IPS DF 4.7 (cell line): ENCODE data around the gene USP24.

ENCODE experiments used
- DNase-seq: peaks from one replicate; pipeline ENCODE4 v3.0.0-alpha.2; 2013; ENCODE audit warnings: low spot score; ENCODE audit errors: extremely low read depth

USP24 gene

DNA sequence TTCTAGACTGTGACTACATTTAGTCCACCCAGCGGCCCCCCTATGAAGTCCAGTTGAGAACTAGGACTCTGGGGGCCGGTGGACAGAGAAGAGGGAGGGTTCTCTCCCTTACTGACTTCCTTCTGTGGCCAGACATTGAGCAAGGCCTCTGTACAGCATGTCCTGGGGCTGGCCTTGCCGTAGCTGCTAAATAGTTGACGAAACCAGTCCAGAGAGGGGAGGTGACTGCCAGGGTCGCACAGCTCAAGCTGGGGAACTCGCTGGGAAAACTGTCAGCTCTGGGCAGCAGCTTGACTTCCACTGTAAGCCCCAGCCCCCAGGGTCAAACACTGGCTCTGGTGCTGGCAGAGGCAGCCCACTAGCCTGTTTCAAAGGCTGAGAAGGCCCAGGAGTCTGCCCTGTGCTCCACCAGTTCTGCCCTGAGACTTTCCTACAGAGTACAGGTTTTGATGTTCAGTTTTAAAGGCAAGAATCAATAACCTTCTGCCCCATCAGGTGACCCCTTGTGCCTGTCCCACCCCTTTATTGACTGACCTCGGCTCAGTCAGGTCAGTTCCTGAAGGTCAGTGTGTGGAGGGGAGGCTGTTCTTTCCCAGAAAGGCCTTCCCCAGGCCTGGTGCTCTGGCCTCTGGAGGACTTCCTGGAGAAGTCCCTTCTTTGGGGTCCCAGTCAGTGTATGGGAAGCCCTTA is 161.8 kb downstream of the USP24 start:
- no peak for DNase-seq

DNA sequence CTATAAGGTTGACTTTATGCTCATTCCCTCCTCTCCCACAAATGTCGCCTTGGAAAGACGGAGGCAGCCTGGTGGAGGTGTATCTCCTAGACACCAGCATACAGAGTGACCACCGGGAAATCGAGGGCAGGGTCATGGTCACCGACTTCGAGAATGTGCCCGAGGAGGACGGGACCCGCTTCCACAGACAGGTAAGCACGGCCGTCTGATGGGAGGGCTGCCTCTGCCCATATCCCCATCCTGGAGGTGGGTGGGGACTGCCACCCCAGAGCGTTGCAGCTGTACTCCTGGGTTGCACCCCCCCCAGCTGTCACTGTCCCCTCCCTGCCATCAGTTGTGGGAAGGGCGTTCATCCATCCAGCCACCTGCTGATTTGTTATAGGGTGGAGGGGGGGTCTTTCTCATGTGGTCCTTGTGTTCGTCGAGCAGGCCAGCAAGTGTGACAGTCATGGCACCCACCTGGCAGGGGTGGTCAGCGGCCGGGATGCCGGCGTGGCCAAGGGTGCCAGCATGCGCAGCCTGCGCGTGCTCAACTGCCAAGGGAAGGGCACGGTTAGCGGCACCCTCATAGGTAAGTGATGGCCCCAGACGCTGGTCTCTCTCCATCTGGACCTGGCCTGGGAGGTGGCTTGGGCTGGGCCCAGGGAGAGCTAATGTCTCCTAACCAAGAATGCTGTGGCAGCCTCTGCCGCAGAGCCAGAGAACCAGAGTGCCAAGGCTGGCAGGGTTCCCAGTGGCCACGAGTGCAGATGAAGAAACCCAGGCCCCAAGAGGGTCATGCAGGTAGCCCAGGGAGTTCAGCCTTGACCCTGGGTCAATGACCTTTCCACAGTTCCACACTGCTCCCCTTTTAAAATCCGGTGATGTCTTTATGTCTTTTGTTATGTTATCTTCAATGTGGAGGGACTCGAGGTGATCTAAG is 162.7 kb downstream of the USP24 start:
- DNase-seq = no peak

DNA sequence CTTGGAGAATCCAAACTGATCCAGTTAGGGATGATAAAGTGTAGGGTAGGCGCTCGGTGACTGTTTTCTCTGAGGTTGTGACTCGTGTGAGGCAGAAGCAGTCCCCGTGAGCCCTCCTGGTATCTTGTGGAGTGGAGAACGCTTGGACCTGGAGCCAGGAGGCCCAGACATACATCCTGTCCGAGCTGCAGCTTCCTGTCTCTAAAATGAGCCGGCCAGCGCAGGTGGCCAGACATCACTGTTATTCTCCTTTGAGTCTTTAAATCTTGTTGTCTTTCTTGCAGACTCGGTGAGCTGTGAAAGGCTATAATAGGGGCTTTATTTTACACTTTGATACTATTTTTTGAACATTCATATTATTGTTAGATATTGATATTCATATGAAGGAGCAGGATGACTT is 163.5 kb downstream of the USP24 start:
- no peak for DNase-seq

DNA sequence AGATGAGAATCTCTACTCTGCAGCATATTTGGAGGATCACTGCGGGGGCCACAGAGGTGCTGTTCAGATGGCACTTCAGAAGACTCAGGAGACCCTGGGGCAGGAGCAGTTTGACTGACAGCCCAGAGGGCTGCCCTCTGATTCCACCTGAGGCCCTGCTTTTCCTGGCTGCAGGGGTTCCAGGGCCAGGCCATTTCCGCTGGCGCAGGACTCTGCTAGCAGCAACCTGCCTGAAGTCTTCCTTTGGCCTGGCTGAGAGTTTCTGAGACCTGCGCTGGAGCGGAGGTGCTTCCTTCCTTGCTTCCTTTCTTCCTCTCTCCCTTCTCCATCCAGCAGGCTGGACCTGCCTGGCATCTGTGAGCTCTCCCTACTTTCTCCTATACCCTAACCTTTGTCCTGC is 164.0 kb downstream of the USP24 start:
- no peak for DNase-seq

DNA sequence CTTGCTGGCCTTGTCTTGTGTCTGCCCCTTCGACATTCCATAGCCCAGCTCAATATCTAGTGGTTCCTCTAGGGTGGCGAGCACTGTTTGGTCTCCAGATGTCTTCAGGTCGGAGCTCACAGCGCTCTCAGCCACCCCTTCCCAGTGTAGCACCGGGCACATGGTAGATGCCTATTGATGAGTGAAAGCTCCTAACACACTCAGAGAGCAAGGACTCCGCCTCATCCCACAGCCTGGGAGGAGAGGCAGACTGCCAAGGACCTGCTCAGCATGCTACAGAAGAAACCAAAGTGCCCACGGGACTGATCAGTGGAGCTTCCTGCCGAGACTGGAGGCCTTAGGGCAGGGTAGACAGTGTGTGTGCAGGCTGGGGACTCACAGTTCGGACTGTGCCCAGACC is 164.9 kb downstream of the USP24 start:
- DNase-seq = no peak

DNA sequence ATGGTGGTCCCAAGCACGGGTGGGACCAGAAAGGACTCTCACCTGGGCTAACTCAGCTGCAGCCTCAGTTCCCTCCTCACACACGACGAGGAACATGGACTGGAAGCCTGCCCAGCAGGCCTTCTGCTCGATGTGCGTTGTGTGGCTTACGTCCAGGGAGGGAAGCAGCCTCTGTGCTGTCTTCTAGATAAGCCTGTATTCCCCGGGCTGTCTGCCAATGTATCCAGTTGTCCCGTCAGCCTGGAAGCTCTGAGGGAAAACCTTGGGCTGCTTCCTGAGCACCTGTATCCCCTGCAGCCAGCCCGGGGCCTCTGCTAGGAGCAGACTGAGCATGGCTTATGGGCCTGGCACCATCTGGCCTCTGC is 165.3 kb downstream of the USP24 start:
- DNase-seq = no peak

DNA sequence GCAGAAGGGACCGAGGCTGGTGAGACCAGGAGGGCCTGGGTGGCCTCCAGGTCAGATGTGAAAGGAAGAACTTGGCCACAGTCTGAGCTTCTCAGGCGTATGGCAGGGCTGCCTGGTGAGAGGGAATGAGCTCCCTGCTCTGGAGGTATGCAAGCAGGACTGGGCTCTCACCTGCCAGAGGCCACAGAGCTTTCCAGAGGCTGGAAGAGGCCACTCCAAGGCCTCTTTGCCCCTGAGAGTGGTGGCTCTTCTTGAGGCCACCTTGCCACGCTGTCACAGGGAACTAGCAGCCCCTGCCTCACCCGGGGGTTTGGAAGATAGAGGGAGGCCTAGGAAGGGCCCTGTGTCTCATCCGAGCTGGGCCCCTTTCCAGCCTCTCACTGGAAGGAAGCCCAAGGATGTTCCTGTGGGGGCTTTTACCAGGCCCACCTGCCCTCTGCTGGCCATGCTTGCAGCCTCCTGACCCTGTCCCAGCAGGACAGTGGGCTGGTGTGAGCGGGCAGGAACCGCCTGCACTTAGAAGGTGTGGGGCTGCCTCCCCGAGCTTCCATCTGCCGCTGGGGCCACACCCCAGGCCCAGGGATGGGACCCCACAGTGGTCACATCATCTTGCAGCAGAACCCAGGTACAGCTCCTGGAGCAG is 165.8 kb downstream of the USP24 start:
- DNase-seq = no peak

DNA sequence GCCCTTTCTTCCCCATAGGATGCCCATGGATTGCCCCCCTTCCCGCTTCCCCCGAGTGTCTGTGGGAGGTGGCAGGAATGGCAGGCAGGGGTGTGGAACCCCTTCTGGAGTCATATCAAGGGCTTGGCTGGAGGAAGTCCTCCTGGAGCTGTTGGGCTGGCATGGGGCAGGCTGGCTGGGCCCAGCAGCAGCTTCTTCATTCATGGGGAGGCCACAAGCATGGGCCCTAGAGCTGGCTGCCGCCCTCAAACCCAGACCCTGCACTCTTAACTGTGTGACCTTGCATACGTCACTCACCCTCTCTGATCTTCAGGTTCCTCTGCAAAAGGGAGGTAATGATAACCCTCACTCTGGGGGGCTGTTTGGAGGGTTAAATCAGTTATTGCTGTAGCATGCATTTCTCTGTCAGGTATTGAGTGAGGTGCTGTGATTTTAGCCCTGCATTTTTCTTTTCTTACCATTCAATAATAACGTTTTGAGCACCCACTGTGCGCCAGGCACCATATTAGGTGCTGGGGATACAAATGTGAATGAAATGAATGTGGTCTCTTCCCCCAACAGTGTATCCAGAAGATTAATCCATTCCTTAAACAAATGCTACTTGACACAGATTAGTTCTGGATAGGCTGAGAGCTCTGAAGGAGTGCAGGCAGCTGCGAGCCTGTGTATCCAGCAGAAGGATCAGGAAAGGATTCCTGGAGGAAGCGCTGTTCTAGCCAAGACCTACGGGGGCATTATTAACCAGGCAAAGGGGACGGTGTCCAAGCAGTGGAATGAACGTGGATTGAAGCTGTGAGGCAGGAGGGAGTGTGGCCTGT is 166.5 kb downstream of the USP24 start:
- DNase-seq = no peak

DNA sequence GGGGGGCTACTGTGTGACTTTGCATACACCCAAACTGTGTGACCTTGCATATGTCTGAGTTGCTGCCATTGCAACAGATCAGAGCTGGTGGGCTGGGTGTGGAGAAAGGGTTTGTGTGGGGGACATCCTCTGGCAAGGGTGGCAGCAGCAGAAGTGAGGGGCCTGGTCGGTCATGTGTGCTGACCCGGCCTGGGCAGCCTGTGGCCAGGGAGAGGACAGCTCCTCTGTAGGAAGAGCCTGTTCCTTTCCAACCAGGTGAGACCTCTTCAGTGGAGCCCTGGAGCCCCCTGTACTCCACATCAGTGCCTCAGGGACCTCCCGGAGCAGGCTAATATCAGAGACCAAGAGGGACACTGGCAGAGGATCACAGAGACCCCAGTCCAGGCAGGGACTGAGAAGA is 167.6 kb downstream of the USP24 start:
- DNase-seq = no peak

DNA sequence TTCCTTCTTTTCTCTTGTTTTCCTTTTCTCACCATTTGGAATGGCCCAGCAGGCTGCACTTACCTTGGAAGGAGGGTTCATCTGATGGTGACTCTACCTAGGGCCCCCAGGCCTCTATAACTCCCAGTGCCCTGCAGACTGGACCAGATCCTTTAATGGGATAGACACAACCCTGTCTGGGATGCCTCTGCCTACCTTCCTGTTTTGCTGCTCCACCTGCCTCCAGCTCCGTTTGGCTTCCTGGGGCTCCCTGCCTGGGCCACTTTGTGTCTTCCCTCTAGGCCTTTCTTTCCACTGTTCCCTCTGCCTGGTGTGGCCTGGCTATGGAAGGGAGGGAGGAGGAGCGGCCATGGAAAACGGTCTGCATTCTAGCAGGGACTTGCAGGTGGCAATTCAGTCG is 168.3 kb downstream of the USP24 start:
- no peak for DNase-seq

DNA sequence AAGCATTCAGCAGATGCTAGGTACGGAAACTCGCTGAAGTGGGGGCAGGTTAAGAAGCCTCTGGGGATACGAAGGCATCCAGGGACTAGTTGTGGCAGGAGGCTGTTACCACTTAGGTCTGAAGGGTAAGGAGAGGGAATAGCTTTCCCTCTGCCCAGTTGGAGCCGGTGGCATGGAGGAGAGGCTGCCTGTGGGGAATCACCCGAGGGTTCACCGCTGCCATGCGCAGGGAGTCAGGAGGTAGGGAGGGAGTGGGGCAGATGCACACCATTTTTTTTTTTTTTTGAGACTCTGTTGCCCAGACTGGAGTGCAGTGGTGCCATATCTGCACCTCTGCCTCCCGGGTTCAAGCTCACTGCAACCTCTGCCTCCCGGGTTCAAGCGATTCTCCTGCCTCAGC is 169.7 kb downstream of the USP24 start:
- DNase-seq = no peak

DNA sequence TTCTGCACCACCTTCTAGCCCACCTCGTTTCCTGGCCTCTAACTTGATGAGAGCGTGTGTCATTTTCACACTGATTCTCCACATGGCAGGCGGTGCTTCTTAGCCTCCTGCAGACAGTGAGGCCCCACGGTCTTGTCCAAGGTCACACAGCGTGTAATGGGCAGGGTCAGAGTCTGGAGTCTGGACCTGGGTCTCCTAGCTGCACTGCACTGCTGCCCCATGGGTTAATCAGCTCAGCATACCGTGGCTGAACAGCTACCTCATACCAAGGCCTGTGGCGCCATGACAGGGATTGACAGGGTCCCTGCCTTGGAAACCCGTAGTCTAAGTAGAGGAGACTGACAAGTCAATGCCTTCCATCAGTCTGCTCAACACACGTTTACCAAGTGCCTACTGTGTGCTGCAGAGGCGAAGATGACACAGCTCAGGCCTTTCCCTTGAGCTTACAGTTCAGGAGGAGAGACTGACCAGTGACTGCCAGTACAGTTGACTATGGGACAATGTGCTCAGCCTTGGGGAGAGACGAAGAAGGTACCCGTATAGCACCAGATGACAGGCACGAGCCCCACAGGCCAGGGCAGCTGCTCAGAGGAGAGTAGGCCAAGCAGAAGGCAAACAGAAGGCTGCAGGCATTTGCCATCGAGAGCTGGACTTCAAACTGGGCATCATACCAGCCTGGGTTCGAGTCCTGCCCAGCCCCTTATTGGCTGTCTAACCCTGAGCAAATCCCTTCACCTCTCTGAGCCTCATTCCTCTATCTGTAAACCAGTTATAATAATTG is 170.4 kb downstream of the USP24 start:
- DNase-seq = no peak

DNA sequence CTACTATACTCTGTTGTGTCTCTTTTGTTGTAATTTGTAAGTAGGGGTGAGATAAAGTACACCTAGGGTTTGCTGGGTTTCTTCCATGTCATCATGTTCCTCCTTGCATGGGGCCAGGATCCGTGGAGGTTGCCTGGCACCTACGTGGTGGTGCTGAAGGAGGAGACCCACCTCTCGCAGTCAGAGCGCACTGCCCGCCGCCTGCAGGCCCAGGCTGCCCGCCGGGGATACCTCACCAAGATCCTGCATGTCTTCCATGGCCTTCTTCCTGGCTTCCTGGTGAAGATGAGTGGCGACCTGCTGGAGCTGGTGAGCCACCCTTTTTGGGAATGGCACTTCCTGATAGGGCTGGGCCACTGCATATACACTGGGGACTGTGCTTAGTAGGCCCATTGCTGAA is 171.4 kb downstream of the USP24 start:
- no peak for DNase-seq

DNA sequence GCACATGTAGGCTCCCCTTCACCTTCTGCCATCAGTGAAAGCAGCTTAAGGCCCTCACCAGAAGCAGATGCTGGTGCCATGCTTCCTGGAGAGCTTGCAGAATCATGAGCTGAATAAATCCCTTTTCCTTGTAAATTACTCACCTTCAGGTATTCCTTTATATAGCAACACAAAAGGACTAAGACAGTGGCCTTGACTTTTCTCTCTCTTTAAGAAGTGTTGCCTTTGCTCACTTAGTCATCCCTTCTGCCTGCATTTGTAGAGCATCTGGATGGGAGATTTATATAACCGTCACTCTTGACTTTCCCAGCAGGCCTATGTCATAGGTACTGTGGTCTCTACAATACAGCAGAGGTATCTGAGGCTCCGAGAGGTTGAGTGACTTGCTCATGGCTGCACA is 172.2 kb downstream of the USP24 start:
- no peak for DNase-seq

DNA sequence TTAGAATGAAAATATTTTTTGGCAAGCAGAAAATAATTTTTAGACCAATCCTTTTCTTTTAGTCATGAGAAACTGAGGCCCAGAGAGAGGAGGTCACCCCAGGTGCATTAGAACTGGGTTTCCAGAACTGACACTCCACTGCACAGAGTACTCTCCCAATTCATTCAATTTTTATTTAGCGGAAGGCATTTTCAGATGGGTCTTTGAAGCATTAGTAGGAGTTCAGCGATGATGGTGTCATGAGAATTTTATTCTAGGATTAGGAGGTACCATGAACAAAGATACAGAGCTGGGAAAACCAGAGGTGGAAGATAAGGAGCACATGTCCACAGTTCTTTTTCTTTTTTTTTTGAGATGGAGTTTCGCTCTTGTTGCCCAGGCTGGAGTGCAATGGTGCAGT is 173.6 kb downstream of the USP24 start:
- DNase-seq = no peak

DNA sequence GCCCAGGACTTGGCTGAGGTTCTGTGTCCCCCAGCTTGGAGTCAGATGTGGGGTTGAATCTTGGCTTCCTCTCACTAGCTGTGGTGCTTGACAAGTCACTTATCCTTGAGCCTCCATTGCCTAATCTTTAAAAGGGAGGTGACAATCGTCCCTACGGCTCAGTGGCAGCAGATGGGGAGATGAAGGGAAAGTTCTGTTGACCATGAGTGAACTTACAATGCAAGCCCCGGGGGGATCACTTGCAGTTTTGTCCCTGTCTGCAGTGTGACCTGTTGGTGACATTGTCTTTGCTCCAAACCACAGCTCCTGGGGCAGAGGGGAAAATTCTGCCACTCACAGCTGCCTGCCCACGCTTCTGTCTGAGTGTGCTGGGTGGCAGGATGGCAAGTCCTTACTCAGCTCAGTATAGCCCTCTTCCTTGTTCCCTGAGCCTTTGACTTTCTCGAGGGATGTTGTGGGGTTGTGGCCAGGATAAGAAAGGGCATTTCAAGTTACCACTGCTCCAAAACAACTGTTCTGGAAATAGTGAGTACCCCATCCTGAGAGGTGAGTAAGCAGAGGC is 174.2 kb downstream of the USP24 start:
- DNase-seq = no peak

DNA sequence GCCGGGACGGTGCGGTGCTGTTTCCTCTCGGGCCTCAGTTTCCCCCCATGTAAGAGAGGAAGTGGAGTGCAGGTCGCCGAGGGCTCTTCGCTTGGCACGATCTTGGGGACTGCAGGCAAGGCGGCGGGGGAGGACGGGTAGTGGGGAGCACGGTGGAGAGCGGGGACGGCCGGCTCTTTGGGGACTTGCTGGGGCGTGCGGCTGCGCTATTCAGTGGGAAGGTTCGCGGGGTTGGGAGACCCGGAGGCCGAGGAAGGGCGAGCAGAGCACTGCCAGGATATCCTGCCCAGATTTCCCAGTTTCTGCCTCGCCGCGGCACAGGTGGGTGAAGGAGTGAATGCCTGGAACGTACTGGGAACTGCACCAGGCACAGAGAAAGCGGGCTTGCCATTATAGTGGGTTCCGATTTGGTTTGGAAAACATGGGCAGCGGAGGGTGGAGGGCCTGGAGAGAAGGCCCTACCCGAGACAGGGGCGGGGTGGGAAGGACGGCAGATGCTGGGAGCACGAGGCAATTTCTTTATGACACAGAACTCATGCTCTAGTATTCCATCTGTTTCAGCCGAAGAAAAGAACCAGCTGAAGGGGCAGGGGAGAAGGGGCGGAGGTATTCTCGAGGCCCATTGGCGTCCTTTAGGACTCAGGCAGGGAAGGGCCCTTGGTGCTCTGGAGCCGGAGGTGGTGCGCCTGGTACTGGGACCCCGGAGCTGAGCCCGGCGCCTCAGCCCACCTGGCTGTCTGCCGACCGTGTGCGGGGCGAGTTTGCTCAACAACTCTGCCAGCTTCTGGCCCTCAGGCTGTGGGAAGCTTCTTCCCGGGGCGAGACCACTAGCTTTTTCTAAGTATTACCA is 174.9 kb downstream of the USP24 start:
- no peak for DNase-seq

DNA sequence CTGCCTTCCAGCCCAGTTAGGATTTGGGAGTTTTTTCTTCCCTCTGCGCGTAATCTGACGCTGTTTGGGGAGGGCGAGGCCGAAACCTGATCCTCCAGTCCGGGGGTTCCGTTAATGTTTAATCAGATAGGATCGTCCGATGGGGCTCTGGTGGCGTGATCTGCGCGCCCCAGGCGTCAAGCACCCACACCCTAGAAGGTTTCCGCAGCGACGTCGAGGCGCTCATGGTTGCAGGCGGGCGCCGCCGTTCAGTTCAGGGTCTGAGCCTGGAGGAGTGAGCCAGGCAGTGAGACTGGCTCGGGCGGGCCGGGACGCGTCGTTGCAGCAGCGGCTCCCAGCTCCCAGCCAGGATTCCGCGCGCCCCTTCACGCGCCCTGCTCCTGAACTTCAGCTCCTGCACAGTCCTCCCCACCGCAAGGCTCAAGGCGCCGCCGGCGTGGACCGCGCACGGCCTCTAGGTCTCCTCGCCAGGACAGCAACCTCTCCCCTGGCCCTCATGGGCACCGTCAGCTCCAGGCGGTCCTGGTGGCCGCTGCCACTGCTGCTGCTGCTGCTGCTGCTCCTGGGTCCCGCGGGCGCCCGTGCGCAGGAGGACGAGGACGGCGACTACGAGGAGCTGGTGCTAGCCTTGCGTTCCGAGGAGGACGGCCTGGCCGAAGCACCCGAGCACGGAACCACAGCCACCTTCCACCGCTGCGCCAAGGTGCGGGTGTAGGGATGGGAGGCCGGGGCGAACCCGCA is 175.7 kb downstream of the USP24 start, which contains the start of gene PCSK9:
Gene PCSK9 (plus strand): TSS at position 207 of the 741 bp plus-strand sequence. CDS start 290 bp downstream, at position 497.
- DNase-seq = no peak

DNA sequence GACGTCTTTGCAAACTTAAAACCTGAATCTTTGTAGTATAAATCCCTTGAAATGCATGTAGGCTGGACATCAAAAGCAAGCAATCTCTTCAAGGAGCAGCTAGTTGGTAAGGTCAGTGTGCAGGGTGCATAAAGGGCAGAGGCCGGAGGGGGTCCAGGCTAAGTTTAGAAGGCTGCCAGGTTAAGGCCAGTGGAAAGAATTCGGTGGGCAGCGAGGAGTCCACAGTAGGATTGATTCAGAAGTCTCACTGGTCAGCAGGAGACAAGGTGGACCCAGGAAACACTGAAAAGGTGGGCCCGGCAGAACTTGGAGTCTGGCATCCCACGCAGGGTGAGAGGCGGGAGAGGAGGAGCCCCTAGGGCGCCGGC is 176.2 kb downstream of the USP24 start:
- DNase-seq = no peak
